ENCODE results near the gene NUDCD3. TPM values are rescaled to one million over a fixed set of nuclear protein-coding genes. Genes with fewer than 3 reads are reported as not detected.

The NUDCD3 gene
- total RNA-seq, 6 experiments from 2014 or later = 24.4 to 47.1 (median 42.5) TPM

DNA sequence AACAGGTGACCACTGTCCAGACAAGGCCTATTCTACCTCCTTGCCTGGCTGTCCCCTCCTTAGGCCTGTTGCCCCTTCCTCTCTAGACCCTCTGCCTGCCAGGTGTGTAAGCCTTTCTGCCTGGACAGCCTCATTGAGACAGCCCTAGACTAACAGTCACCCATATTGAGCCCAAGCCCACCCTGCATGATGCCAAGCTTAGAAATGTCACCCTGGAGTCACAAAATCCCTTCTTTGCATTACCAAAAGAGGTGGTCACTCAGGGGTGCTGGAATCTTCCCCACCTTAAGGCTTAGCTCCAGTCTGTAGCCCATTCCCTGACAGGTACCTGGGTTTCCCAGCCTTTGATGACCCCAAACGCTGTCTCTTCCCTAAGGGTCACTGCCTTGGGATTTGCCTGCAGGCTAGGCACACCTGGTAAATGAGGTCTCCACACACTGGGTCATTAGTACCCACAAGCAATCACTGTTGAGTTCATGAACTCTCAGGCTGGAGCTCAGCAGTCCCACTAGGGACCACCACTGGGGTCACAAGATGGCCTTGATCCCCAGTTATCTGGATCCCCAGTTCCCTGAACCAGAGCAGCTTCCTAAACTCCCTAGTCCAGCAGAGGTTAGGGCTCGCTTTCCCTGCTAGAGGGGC is 110.1 kb downstream of the NUDCD3 start:
- no CpG with 5 or more reads among the region's 2 CpGs for WGBS (ENCODE audit: insufficient coverage, low coverage, low lambda C conversion rate, missing lambda C conversion rate)
- ATAC-seq (no peak), DNase-seq (peak in 1 of 3 donors; percentile 20)
- no peak for TF ChIP-seq POLR2A (IDR thresholded peaks at IDR 0.05)
- TF ChIP-seq, protein P1, sequence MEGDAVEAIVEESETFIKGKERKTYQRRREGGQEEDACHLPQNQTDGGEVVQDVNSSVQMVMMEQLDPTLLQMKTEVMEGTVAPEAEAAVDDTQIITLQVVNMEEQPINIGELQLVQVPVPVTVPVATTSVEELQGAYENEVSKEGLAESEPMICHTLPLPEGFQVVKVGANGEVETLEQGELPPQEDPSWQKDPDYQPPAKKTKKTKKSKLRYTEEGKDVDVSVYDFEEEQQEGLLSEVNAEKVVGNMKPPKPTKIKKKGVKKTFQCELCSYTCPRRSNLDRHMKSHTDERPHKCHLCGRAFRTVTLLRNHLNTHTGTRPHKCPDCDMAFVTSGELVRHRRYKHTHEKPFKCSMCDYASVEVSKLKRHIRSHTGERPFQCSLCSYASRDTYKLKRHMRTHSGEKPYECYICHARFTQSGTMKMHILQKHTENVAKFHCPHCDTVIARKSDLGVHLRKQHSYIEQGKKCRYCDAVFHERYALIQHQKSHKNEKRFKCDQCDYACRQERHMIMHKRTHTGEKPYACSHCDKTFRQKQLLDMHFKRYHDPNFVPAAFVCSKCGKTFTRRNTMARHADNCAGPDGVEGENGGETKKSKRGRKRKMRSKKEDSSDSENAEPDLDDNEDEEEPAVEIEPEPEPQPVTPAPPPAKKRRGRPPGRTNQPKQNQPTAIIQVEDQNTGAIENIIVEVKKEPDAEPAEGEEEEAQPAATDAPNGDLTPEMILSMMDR (IDR thresholded peaks at IDR 0.05) = no peak
- Histone ChIP-seq H3K4me3 (no peak overlapping the region), H3K9me3 (no peaks in the 10 kb centered on the region), H3K4me1 (no peaks in the 10 kb centered on the region), H3K27me3 (no peaks in the 10 kb centered on the region), H3K27ac (no peak overlapping the region), H3K36me3 (peaks cover 0 to 10% (median under 1%) of the 10 kb centered on the region in 4 donors)
- intact Hi-C loops (cut with DNase I) = no loop called here

DNA sequence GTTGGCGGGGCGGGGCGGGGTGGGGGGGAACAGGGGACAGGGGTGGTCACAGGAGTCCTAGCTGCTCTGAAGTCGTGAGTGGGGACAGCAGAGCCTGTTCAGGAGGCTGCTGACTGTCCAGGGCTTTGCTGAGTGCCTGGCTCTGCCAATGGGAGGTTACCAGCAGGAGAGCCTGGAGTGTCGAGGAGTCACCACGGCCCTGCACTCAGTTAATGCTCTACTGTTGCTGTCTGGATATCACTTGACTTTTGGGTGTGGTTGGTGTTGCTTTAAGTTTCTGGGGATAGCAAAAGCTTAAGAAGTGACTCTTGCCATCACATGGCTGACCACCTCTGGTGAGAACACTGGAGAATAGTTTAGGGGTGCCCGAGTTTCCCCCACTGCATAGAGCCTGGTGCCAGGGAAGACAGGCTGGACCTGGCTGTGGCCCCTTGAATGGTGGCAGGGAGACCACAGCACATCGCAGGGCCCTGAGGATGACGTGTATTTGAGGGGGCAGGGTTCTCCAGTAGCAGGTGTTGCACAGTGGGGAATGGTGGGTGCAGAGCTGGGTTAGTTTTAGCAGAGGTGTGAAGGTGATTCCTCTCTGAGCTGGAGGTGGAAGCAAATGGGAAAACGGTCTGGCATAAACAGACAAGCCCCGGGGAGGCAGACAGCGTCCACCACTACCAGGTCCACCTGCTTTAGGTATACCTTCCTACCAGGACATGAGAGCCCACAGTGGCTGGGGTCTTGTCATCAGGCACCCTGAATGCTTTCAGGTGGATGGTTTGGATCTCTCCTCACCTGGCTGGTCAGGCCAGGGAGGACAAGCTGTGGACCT is 110.9 kb downstream of the NUDCD3 start:
- Histone ChIP-seq H3K4me3 (no peak overlapping the region), H3K27me3 (no peaks in the 10 kb centered on the region), H3K27ac (no peak overlapping the region), H3K36me3 (peaks cover 0 to 5% (median 0%) of the 10 kb centered on the region in 4 donors), H3K4me1 (no peaks in the 10 kb centered on the region), H3K9me3 (no peaks in the 10 kb centered on the region)
- ATAC-seq (no peak), DNase-seq (peak in 1 of 3 donors; percentile 31)
- TF ChIP-seq POLR2A (IDR thresholded peaks at IDR 0.05) = no peak
- TF ChIP-seq, protein P1 (IDR thresholded peaks at IDR 0.05) = no peak
- WGBS (ENCODE audit: insufficient coverage, low coverage, low lambda C conversion rate, missing lambda C conversion rate) = 41% methylated on average over 2 of the region's 12 CpGs
- intact Hi-C loops (cut with DNase I) = no loop called here

DNA sequence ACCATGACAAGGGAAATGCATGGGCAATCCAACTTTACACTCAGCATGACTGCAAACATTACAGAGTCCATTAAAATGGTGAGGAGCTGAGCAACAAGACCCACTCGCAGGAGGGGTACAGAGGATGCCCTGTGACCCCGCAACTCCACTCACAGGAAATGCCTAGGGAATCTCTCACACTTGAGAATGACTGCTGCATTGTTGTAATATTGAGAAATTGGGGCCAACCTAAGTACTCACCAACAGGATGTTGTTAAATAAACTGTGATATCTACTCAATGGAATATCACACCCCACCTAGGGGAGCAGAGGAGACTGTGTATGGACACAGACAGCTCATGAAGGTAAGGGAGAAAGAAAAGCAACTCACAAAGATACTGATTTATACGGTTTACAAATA is 111.7 kb downstream of the NUDCD3 start:
- H3K4me1 ChIP-seq = no peaks in the 10 kb centered on the region
- H3K27me3 ChIP-seq = no peaks in the 10 kb centered on the region
- no peak overlapping the region for H3K4me3 ChIP-seq
- ATAC-seq (no peak), DNase-seq (no peak)
- 60% methylated on average over 3 of the region's 3 CpGs for WGBS (ENCODE audit: insufficient coverage, low coverage, low lambda C conversion rate, missing lambda C conversion rate)
- no peaks in the 10 kb centered on the region for H3K9me3 ChIP-seq
- intact Hi-C loops (cut with DNase I) = no loop called here
- no peak for TF ChIP-seq POLR2A (IDR thresholded peaks at IDR 0.05)
- TF ChIP-seq, protein P1 (IDR thresholded peaks at IDR 0.05) = no peak
- no peak overlapping the region for H3K27ac ChIP-seq
- H3K36me3 ChIP-seq = peaks cover 0 to 1% (median 0%) of the 10 kb centered on the region in 4 donors

DNA sequence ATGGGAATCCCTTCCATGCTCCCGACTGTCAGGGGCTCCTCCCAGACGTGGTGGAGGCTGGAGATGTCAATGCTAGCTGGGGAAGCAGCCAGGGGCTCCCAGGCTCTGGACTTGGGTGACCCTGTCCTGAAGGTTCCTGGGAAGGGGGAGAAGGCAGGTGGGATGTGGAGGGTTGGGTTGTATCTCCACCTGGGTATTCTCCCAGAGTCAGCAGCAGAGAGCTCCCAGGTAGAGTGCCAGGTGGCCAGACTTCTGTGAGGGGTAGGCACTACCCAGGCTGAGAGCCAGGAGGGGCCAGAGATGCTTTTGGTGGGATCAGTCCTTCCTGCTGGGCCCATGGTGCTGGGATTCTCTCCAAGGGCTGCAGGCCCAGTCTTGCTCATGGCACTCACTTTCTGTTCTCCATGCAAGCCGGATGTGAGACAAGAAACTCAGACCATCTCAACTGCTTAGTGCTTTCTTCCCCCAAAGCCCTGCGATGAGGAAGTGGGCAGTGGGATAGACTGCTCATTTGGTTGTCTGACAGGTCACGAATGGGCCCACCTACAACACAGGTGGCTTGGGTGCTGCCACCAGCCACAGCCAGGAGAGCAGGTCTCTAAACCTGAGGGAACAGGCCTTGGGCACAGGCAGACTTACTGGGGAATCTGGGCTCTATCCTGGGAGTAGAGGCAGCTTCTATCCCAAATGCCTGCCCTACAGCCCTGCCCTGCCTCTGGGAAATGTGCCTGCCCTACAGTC is 112.6 kb downstream of the NUDCD3 start:
- H3K36me3 ChIP-seq = no peaks in the 10 kb centered on the region
- H3K9me3 ChIP-seq = no peaks in the 10 kb centered on the region
- 20% methylated on average over 1 of the region's 5 CpGs for WGBS (ENCODE audit: insufficient coverage, low coverage, low lambda C conversion rate, missing lambda C conversion rate)
- H3K4me3 ChIP-seq = no peak overlapping the region
- H3K4me1 ChIP-seq = no peaks in the 10 kb centered on the region
- no peak for DNase-seq
- intact Hi-C loops (cut with DNase I) = no loop called here
- ATAC-seq = no peak
- TF ChIP-seq, protein P1 (IDR thresholded peaks at IDR 0.05) = no peak
- no peak for TF ChIP-seq POLR2A (IDR thresholded peaks at IDR 0.05)
- H3K27ac ChIP-seq = no peak overlapping the region
- H3K27me3 ChIP-seq = no peaks in the 10 kb centered on the region
